PFSK-1 (cell line): ENCODE results near the gene BMP4.

Experiments
- FOXP2 ChIP-seq: optimal IDR thresholded peaks from 2 replicates; pipeline ENCODE3; 2011; ENCODE audit warnings: borderline replicate concordance, control low read depth, inconsistent platforms; ENCODE audit not compliant: insufficient read depth; ENCODE audit errors: extremely low read length, extremely low read depth
- POLR2AphosphoS5 ChIP-seq: IDR thresholded peaks from 2 replicates; pipeline ENCODE4 v1.6.1; 2012; ENCODE audit warnings: low read depth, mild to moderate bottlenecking, control low read depth, low read length, moderate library complexity
- REST ChIP-seq, 2 experiments: IDR thresholded peaks; 2 replicates each; pipeline versions ENCODE4 v1.6.1 to v1.8.0; 2011 to 2012; ENCODE audit warnings: low read depth in 2 of 2, low read length in 2 of 2, control low read depth in 1 of 2, inconsistent platforms in 1 of 2, mild to moderate bottlenecking in 1 of 2, moderate library complexity in 1 of 2; ENCODE audit not compliant: insufficient read depth in 1 of 2
- SIN3A ChIP-seq: IDR thresholded peaks from 2 replicates; pipeline ENCODE4 v1.6.1; 2012; ENCODE audit warnings: mild to moderate bottlenecking, low read length, moderate library complexity, borderline replicate concordance; ENCODE audit not compliant: insufficient read depth
- TAF1 ChIP-seq: IDR thresholded peaks from 2 replicates; pipeline ENCODE4 v1.6.1; 2012; ENCODE audit warnings: low read length, control low read depth, borderline replicate concordance; ENCODE audit not compliant: insufficient read depth

BMP4 gene

GRCh38 chr14:53915364-53916014 is 41.1 kb downstream of the BMP4 start:
- TF ChIP-seq POLR2AphosphoS5 (no peak), FOXP2 (no peak), SIN3A (no peak), TAF1 (no peak), REST (IDR thresholded peaks at IDR 0.05; ENCODE audit: insufficient read depth in 1 of 2, low read depth in 2 of 2, low read length in 2 of 2) (no peak)

GRCh38 chr14:53912021-53912420 is 44.6 kb downstream of the BMP4 start:
- TF ChIP-seq TAF1 (no peak), SIN3A (no peak), REST (IDR thresholded peaks at IDR 0.05; ENCODE audit: insufficient read depth in 1 of 2, low read depth in 2 of 2, low read length in 2 of 2) (no peak), POLR2AphosphoS5 (no peak), FOXP2 (no peak)

GRCh38 chr14:53908416-53908815 is 48.2 kb downstream of the BMP4 start:
- TF ChIP-seq FOXP2: no peak
- TF ChIP-seq POLR2AphosphoS5: no peak
- no peak for TF ChIP-seq TAF1
- TF ChIP-seq REST (IDR thresholded peaks at IDR 0.05; ENCODE audit: insufficient read depth in 1 of 2, low read depth in 2 of 2, low read length in 2 of 2): no peak
- TF ChIP-seq SIN3A: no peak

GRCh38 chr14:53902307-53902706 is 54.3 kb downstream of the BMP4 start:
- TF ChIP-seq POLR2AphosphoS5 (no peak), SIN3A (no peak), TAF1 (no peak), REST (IDR thresholded peaks at IDR 0.05; ENCODE audit: insufficient read depth in 1 of 2, low read depth in 2 of 2, low read length in 2 of 2) (no peak), FOXP2 (no peak)

GRCh38 chr14:53900499-53900898 is 56.1 kb downstream of the BMP4 start:
- TF ChIP-seq SIN3A (no peak), POLR2AphosphoS5 (no peak), TAF1 (no peak), REST (IDR thresholded peaks at IDR 0.05; ENCODE audit: insufficient read depth in 1 of 2, low read depth in 2 of 2, low read length in 2 of 2) (no peak), FOXP2 (no peak)
